HG02610 (cell line): Measurements from ENCODE around the gene MTFR1L.
A peak's percentile ranks its signal among the peaks of the same experiment; 100 is the strongest.

Source experiments
- ATAC-seq: cut with Tn5 transposase; IDR thresholded peaks from one replicate; pipeline ENCODE4 v1.9.1; 2021; ENCODE audit warnings: mild to moderate bottlenecking, moderate library complexity; ENCODE audit not compliant: unreplicated experiment

Gene MTFR1L

GRCh38 chr1:25790472-25790871 is 29.3 kb upstream of the MTFR1L start:
- ATAC-seq, result no peak

- ATAC-seq, result no peak
Measured at GRCh38 chr1:25792115-25792514, 27.6 kb upstream of the MTFR1L start.

- no peak for ATAC-seq
Measured at GRCh38 chr1:25793585-25794170, 26.1 kb upstream of the MTFR1L start.

- ATAC-seq, result no peak
Measured at GRCh38 chr1:25794325-25794724, 25.4 kb upstream of the MTFR1L start.

GRCh38 chr1:25795211-25795610 is 24.5 kb upstream of the MTFR1L start:
- no peak for ATAC-seq

GRCh38 chr1:25795946-25796810 is 23.6 kb upstream of the MTFR1L start:
- ATAC-seq, result no peak

GRCh38 chr1:25796811-25797458 is 22.8 kb upstream of the MTFR1L start:
- no peak for ATAC-seq

GRCh38 chr1:25797939-25798338 is 21.8 kb upstream of the MTFR1L start:
- no peak for ATAC-seq

GRCh38 chr1:25798666-25799351 is 20.9 kb upstream of the MTFR1L start:
- no peak for ATAC-seq

GRCh38 chr1:25799352-25799934 is 20.3 kb upstream of the MTFR1L start:
- no peak for ATAC-seq

- ATAC-seq, result no peak
Measured at GRCh38 chr1:25799935-25800702, 19.6 kb upstream of the MTFR1L start, which contains the start of gene SELENON. TSS of gene SELENON (plus strand) at chr1:25800193. CDS start at chr1:25800231, 38 bp downstream.

GRCh38 chr1:25800703-25801377 is 18.9 kb upstream of the MTFR1L start:
- no peak for ATAC-seq

- peak; percentile 63 for ATAC-seq
Measured at GRCh38 chr1:25802915-25803314, 16.8 kb upstream of the MTFR1L start.

GRCh38 chr1:25803368-25803767 is 16.4 kb upstream of the MTFR1L start:
- no peak for ATAC-seq

GRCh38 chr1:25804244-25804963 is 15.3 kb upstream of the MTFR1L start:
- no peak for ATAC-seq

GRCh38 chr1:25804964-25805862 is 14.5 kb upstream of the MTFR1L start:
- no peak for ATAC-seq

- ATAC-seq, result no peak
Measured at GRCh38 chr1:25805863-25806225, 13.9 kb upstream of the MTFR1L start.

GRCh38 chr1:25806418-25806817 is 13.3 kb upstream of the MTFR1L start:
- ATAC-seq, result no peak
